Measurements from ENCODE around the gene LRG1. TPM values are rescaled to one million over a fixed set of nuclear protein-coding genes. Genes with fewer than 3 reads are reported as not detected.

The LRG1 gene
- total and polyA plus RNA-seq, 10 donors = 1.7 to 54.0 (median 12.3) TPM

DNA sequence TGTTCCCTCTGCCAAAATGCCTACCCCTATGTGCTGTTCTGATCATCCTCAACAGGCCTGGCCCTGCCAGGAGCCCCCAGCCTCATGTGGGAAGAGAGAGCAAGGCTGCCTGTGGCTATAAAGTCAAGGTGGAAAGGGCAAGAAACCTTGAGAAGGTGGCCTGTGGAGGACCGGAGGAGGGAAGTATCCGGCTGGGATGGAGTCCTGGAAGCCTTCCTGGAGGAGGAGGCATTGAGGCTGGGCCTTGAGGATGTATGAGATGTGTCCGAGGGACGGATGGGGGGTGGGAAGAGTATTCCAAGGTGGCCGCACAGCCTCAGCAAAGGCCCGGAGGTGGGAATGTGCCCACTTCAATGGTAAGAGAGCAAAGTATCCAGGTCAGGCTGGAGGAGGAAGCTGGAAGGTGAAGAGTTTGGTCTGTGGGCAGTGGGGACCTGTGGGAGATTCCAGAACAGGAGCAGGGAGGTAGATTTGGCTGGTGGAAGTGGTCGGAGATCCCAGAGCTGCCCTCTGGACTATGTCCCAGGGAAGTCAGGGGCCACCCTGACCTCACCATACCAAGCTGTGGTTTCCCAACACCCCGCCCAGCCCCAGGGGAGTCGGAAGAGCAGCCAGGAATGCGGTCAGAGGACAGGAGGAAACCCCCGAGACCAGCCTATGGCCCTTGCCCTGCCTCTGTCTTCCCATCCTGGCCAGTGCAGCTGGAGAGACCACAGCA lies 18.5 kb downstream of the LRG1 start:
- Histone ChIP-seq H3K4me1 (peaks cover 0 to 14% (median 2%) of the 10 kb centered on the region in 6 donors), H3K27ac (no peak overlapping the region), H3K9me3 (no peaks in the 10 kb centered on the region), H3K36me3 (no peaks in the 10 kb centered on the region), H3K4me3 (no peak overlapping the region), H3K27me3 (replicated peaks in 1 of 7) (peaks cover 0 to 56% (median 0%) of the 10 kb centered on the region in 7 donors)
- no peak for DNase-seq
- intact Hi-C loops (cut with DNase I; ENCODE audit: low total_unique reads) = loop anchor here (10.0 kb wide), 1 partner anchor 257 kb away; no protein-coding TSS in a partner anchor
- WGBS, 5 donors = 73 to 83% (median 81%) methylated on average over 11 of the region's 11 CpGs
- TF ChIP-seq, protein P1, sequence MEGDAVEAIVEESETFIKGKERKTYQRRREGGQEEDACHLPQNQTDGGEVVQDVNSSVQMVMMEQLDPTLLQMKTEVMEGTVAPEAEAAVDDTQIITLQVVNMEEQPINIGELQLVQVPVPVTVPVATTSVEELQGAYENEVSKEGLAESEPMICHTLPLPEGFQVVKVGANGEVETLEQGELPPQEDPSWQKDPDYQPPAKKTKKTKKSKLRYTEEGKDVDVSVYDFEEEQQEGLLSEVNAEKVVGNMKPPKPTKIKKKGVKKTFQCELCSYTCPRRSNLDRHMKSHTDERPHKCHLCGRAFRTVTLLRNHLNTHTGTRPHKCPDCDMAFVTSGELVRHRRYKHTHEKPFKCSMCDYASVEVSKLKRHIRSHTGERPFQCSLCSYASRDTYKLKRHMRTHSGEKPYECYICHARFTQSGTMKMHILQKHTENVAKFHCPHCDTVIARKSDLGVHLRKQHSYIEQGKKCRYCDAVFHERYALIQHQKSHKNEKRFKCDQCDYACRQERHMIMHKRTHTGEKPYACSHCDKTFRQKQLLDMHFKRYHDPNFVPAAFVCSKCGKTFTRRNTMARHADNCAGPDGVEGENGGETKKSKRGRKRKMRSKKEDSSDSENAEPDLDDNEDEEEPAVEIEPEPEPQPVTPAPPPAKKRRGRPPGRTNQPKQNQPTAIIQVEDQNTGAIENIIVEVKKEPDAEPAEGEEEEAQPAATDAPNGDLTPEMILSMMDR (IDR thresholded peaks at IDR 0.05 in 8 of 11, conservative IDR thresholded peaks at IDR 0.05 in 3 of 11) = no peak
- no peak for TF ChIP-seq POLR2A (IDR thresholded peaks at IDR 0.05)
- no peak for TF ChIP-seq POLR2AphosphoS5 (IDR thresholded peaks at IDR 0.05)

DNA sequence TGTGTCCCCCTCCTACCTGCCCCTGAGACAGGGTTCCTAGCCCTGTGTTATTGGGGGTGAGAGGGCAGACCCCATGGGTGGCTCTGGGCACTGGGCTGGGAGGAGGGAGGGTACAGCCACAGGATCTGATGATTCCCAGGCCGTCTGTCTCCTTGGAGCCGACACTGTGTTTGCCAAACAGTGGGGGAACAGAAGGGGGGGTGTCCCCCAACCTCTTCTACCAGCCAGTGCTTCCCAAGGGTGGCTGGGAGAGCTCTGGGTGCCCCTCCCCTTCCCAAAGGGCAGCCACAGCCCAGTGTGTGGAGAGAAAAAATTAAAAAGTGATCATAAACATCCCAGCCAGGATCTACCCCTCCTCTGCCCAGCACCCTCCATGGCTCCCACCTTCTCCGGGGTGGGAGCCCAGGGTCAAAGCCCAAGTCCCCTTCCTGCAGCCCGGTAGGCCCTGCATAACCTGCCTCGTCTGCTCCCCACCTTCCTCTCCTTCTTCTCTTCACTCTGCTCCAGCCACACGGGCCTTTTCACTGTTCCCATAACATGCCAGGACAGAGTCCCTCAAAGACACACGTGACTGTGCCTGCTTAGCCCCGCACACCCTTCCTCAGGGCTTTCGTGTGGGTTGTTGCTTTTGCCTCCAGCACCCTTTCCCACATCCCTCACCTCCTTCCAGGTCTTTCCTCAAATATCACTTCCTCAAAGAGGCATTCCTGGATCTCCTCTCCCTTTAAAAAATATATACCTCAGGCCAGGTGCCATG lies 20.1 kb downstream of the LRG1 start:
- H3K36me3 ChIP-seq = no peaks in the 10 kb centered on the region
- H3K4me1 ChIP-seq = peaks cover 0 to 5% (median 0%) of the 10 kb centered on the region in 6 donors
- no peak for DNase-seq
- 68 to 79% (median 78%) methylated on average over 9 of the region's 9 CpGs for WGBS, 5 donors
- H3K4me3 ChIP-seq = no peak overlapping the region
- H3K9me3 ChIP-seq = no peaks in the 10 kb centered on the region
- H3K27ac ChIP-seq = no peak overlapping the region
- intact Hi-C loops (cut with DNase I; ENCODE audit: low total_unique reads) = loop anchor here (10.0 kb wide), 1 partner anchor 255 kb away; no protein-coding TSS in a partner anchor
- TF ChIP-seq, protein P1 (IDR thresholded peaks at IDR 0.05 in 8 of 11, conservative IDR thresholded peaks at IDR 0.05 in 3 of 11) = no peak
- peaks cover 0 to 65% (median 0%) of the 10 kb centered on the region in 7 donors for H3K27me3 ChIP-seq (replicated peaks in 1 of 7)

DNA sequence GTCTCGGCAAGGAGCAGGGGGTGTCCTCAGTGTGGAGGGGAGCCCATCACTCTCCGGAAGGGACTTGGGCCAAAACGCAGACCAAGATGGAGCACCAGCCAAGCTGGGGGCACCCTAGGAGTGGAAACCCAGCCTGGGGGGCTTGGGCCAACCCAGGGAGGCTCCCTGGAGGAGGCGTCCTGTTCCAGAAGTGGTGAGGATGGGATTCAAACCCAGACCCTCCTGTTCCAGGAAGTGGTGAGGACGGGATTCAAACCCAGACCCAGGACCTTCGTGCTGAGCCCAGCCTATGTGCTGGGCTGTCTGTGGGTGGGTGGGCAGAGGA lies 20.7 kb downstream of the LRG1 start:
- WGBS, 5 donors = 85 to 93% (median 87%) methylated on average over 5 to 6 of the region's 6 CpGs

DNA sequence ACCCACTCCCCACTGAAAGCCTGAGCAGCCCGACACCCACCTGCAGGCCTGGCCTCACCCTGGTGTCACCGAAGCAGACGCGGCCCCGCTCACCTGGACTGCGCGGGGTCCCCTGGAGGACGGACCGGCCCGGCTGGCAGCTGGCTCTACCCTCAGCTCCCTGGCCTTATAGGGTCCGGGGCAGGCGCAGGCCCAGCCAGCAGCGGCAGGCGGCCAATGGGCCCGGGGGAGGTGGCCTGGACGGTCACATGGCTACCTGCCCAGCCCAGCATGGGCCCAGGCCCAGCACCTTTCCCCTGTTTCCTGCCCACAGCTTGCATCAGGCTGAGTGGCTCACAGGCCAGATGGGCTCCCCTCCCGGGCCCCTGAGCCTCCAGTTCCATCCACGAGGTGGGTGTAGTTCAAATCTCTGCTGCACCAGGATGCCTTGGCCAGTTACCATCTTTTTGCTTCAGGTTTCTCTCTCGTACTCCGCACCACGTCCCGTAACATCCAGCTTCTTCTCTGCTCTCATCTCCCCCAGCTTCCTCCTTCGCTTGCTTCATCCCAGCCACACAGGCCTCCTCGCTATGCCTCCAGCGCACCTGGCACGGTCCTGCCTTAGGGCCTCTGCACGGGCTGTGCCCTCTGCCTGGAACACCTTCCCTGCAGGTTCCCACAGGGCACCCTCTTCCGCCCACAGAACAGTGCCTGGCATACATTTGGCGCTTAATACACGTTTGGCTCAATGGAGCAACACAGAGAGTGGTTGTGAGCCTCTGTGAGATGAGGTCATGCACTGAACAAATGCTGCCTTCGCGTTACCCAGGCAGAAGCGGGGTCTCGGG lies 21.3 kb downstream of the LRG1 start, which contains the start of gene PLIN4:
Gene PLIN4, minus strand, starts transcription at position 142 of the 827 bp plus-strand sequence. CDS start 214 bp downstream, outside the sequence.
- WGBS, 5 donors = 69 to 81% (median 75%) methylated on average over 31 to 34 of the region's 34 CpGs

More for the DNA sequence above, 20.7 kb downstream of the LRG1 start:
- Histone ChIP-seq H3K4me3 (no peak overlapping the region), H3K9me3 (no peaks in the 10 kb centered on the region), H3K27me3 (replicated peaks in 1 of 7) (peaks cover 0 to 62% (median 0%) of the 10 kb centered on the region in 7 donors), H3K4me1 (peaks cover 0 to 5% (median 0%) of the 10 kb centered on the region in 6 donors), H3K27ac (no peak overlapping the region), H3K36me3 (no peaks in the 10 kb centered on the region)
- TF ChIP-seq POLR2AphosphoS5 (IDR thresholded peaks at IDR 0.05) (no peak), POLR2A (IDR thresholded peaks at IDR 0.05) (no peak)
- no peak for DNase-seq
- intact Hi-C loops (cut with DNase I; ENCODE audit: low total_unique reads) = no loop called here

More for the DNA sequence above, 21.3 kb downstream of the LRG1 start, which contains the start of gene PLIN4:
- Histone ChIP-seq H3K27ac (no peak within 1 kb of the TSS), H3K9me3 (no peaks in the 10 kb centered on the region), H3K4me3 (no peak within 1 kb of the TSS), H3K4me1 (peaks cover 0 to 5% (median 0%) of the 10 kb centered on the region in 6 donors), H3K27me3 (replicated peaks in 1 of 7) (peaks cover 0 to 56% (median 0%) of the 10 kb centered on the region in 7 donors), H3K36me3 (no peaks in the 10 kb centered on the region)
- intact Hi-C loops (cut with DNase I; ENCODE audit: low total_unique reads) = no loop called here
- TF ChIP-seq POLR2AphosphoS5 (IDR thresholded peaks at IDR 0.05) (peak in 1 of 3 donors; percentile 40), POLR2A (IDR thresholded peaks at IDR 0.05) (no peak)
- no peak for DNase-seq

Data from spleen (tissue), 11 donors.